Hepatocyte (in vitro differentiated cells): ENCODE results near the gene KRTAP12-2. TPM values are rescaled to one million over a fixed set of nuclear protein-coding genes. Genes with fewer than 3 reads are reported as not detected.
"Not testable (repeated sequence)": the region's sequence is repeated elsewhere in the genome, so short reads cannot be mapped to it uniquely, and the experiment has no call there.

Experiments
- DNase-seq: peaks from one replicate; pipeline ENCODE4 v3.0.0-alpha.2; 2016; ENCODE audit warnings: low spot score
- H2AFZ ChIP-seq: fragments of 200-600 bp; sonication (generic); 2 replicates; pipeline ENCODE4 v1.6.0; 2016; ENCODE audit warnings: antibody characterized with exemption, mild to moderate bottlenecking
- H3K27ac ChIP-seq: fragments of 200-600 bp; sonication (generic); 2 replicates; pipeline ENCODE4 v1.5.1; 2016; ENCODE audit warnings: mild to moderate bottlenecking
- H3K27me3 ChIP-seq: fragments of 200-600 bp; sonication (generic); 2 replicates; pipeline ENCODE4 v1.6.1; 2016
- H3K36me3 ChIP-seq: fragments of 200-600 bp; sonication (generic); replicated peaks from 2 replicates; pipeline ENCODE4 v1.5.1; 2016; ENCODE audit warnings: low read depth; ENCODE audit not compliant: insufficient read depth
- H3K4me1 ChIP-seq: fragments of 200-600 bp; sonication (generic); 2 replicates; pipeline ENCODE4 v1.5.1; 2016; ENCODE audit warnings: mild to moderate bottlenecking, moderate library complexity; ENCODE audit not compliant: insufficient read depth
- H3K4me2 ChIP-seq: fragments of 200-600 bp; sonication (generic); 2 replicates; pipeline ENCODE4 v1.6.0; 2016
- H3K4me3 ChIP-seq: fragments of 200-600 bp; sonication (generic); 2 replicates; pipeline ENCODE4 v1.5.1; 2016; ENCODE audit warnings: mild to moderate bottlenecking
- H3K79me2 ChIP-seq: fragments of 200-600 bp; sonication (generic); 2 replicates; pipeline ENCODE4 v1.6.0; 2017; ENCODE audit warnings: mild to moderate bottlenecking
- H3K9me2 ChIP-seq: fragments of 200-600 bp; sonication (generic); replicated peaks from 2 replicates; pipeline ENCODE4 v1.6.0; 2017; ENCODE audit warnings: mild to moderate bottlenecking; ENCODE audit not compliant: insufficient read depth
- H3K9me3 ChIP-seq: fragments of 200-600 bp; sonication (generic); 2 replicates; pipeline ENCODE4 v1.5.1; 2016; ENCODE audit warnings: low read depth, mild to moderate bottlenecking
- H4K20me1 ChIP-seq: fragments of 200-600 bp; sonication (generic); 2 replicates; pipeline ENCODE4 v1.6.0; 2016; ENCODE audit warnings: mild to moderate bottlenecking; ENCODE audit not compliant: insufficient read depth, poor library complexity, severe bottlenecking
- EZH2 ChIP-seq: fragments of 200-600 bp; sonication (generic); IDR thresholded peaks from 2 replicates; pipeline ENCODE4 v1.6.1; 2016; ENCODE audit warnings: antibody characterized with exemption, mild to moderate bottlenecking, borderline replicate concordance
- EZH2phosphoT487 ChIP-seq: fragments of 200-600 bp; sonication (generic); IDR thresholded peaks from one replicate; pipeline ENCODE4 v1.6.1; 2018; ENCODE audit warnings: antibody characterized with exemption, mild to moderate bottlenecking, low read depth, moderate library complexity; ENCODE audit not compliant: unreplicated experiment, severe bottlenecking
- WGBS: methylation state at CpG from one replicate; pipeline ENCODE4 v1.1.6; 2016; ENCODE audit warnings: low lambda C conversion rate; ENCODE audit errors: missing lambda C conversion rate; 5-methylcytosine and 5-hydroxymethylcytosine counted together
- polyA plus RNA-seq: library from polyadenylated mRNA; unstranded; fragments of >200 nt; fragmentation: Nextera tagmentation; extraction: Ambion mirVana; gene quantifications from 2 replicates; pipeline ENCODE4 v1.2.1, GENCODE V29; 2016
- total RNA-seq: library from RNA; depleted of rRNA; stranded (reverse); fragments of >200 nt; gene quantifications from 2 replicates; pipeline ENCODE4 v1.2.3, GENCODE V29; 2014
- TF ChIP-seq, protein P1 (sequence below): fragments of 200-600 bp; sonication (generic); IDR thresholded peaks from 2 replicates; pipeline ENCODE4 v1.5.1; 2016; ENCODE audit warnings: antibody characterized with exemption, mild to moderate bottlenecking; ENCODE audit not compliant: poor library complexity

KRTAP12-2 gene
- total and polyA plus RNA-seq, 2 experiments from 2014 or later = not detected

DNA sequence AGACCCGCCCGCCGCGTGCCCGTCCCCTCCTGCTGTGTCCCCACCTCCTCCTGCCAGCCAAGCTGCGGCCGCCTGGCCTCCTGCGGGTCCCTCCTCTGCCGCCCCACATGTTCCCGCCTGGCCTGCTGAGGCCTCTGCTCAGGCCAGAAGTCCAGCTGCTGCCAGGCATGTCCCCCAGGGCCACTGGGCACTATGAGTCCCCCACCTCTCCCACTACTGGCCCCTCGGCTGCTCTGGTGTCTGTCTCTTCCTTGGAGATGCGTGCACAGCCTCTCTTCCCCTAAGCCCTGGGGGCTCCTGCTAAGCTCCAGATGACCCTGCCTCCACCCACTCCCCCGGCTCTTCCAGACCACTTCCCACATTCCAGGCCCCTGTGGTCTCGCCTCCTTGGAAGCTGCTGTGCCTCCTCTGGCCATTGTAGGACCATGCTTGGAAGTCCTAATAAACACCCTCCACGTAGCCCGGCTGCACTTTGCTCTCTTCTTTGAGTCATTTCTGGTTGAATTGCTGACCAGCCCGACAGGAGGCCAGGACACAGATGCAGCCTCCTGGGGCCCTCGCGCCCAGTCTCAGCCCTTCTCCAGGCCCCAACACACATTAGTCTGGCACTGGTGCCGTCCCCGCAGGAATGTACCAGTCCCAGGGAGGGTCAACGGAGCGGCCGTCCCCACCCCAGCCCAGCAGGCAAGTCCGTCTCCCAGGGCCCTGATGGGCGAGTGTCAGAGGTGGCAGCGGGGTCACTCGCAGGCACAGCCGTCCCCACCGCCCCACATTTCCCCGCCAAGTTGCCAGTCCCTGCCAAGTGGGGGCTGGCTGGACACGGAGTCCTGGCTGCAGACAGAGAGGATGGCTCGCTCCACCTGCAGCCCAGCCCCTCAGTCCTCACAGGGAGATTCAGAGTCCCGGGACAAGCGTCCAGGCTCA is 31.3 kb upstream of the KRTAP12-2 start:
- Histone ChIP-seq H3K36me3 (no peaks in the 10 kb centered on the region), H3K9me3 (peaks cover 6% of the 10 kb centered on the region), H4K20me1 (no peaks in the 10 kb centered on the region), H2AFZ (no peak overlapping the region), H3K9me2 (no peaks in the 10 kb centered on the region), H3K4me1 (peaks cover 3% of the 10 kb centered on the region), H3K79me2 (no peaks in the 10 kb centered on the region), H3K27ac (no peak overlapping the region), H3K4me2 (no peak overlapping the region), H3K4me3 (no peak overlapping the region), H3K27me3 (peaks cover 26% of the 10 kb centered on the region)
- DNase-seq = peak; percentile 50
- WGBS = 50% methylated on average over 17 of the region's 35 CpGs
- TF ChIP-seq, protein P1, sequence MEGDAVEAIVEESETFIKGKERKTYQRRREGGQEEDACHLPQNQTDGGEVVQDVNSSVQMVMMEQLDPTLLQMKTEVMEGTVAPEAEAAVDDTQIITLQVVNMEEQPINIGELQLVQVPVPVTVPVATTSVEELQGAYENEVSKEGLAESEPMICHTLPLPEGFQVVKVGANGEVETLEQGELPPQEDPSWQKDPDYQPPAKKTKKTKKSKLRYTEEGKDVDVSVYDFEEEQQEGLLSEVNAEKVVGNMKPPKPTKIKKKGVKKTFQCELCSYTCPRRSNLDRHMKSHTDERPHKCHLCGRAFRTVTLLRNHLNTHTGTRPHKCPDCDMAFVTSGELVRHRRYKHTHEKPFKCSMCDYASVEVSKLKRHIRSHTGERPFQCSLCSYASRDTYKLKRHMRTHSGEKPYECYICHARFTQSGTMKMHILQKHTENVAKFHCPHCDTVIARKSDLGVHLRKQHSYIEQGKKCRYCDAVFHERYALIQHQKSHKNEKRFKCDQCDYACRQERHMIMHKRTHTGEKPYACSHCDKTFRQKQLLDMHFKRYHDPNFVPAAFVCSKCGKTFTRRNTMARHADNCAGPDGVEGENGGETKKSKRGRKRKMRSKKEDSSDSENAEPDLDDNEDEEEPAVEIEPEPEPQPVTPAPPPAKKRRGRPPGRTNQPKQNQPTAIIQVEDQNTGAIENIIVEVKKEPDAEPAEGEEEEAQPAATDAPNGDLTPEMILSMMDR = no peak
- TF ChIP-seq EZH2 (no peak), EZH2phosphoT487 (no peak)

DNA sequence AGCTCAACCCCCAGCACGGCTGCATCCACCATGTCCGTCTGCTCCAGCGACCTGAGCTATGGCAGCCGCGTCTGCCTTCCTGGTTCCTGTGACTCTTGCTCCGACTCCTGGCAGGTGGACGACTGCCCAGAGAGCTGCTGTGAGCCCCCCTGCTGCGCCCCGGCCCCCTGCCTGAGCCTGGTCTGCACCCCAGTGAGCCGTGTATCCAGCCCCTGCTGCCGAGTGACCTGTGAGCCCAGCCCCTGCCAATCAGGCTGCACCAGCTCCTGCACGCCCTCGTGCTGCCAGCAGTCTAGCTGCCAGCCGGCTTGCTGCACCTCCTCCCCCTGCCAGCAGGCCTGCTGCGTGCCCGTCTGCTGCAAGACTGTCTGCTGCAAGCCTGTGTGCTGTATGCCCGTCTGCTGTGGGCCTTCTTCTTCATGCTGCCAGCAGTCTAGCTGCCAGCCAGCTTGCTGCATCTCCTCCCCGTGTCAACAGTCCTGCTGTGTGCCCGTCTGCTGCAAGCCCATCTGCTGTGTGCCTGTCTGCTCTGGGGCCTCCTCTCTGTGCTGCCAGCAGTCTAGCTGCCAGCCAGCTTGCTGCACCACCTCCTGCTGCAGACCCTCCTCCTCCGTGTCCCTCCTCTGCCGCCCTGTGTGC is 30.6 kb upstream of the KRTAP12-2 start, which contains the start of gene KRTAP10-12:
KRTAP10-12 (plus strand) TSS at position 1 of the 639 bp plus-strand sequence; CDS start at position 31, 30 bp downstream.
- H3K4me2 ChIP-seq, H3K36me3 ChIP-seq, H3K9me3 ChIP-seq, H3K4me3 ChIP-seq, H3K9me2 ChIP-seq, DNase-seq, H3K79me2 ChIP-seq, H4K20me1 ChIP-seq, H2AFZ ChIP-seq, H3K4me1 ChIP-seq, H3K27ac ChIP-seq: not testable (repeated sequence)
- WGBS = 69% methylated on average over 14 of the region's 21 CpGs
- peaks cover 24% of the 10 kb centered on the region for H3K27me3 ChIP-seq

DNA sequence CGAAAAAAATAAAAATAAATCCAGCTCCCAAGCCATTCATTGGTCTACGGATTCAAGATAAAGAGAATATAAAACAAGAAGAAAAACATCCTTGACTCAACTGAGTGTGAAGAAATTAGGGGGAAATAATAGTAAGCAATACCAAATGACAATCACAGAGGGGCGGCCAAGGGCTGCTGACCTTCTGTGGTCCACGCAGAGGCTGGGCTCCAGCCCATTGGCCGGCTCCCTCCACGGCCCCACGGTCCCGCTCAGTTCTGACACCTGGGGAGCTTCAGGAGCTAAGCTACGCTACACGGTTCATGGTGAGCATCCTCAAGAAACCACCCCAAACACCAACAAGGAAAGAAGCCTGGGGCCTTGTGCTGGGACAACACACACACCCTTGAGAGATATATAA is 29.8 kb upstream of the KRTAP12-2 start:
- Histone ChIP-seq H3K27me3 (peaks cover 20% of the 10 kb centered on the region), H3K4me2 (no peak overlapping the region), H3K9me3 (peaks cover 8% of the 10 kb centered on the region), H2AFZ (no peak overlapping the region), H3K4me1 (peaks cover 3% of the 10 kb centered on the region), H3K4me3 (no peak overlapping the region), H3K79me2 (no peaks in the 10 kb centered on the region), H3K27ac (no peak overlapping the region), H4K20me1 (no peaks in the 10 kb centered on the region), H3K9me2 (no peaks in the 10 kb centered on the region), H3K36me3 (no peaks in the 10 kb centered on the region)
- no peak for DNase-seq
- 80% methylated on average over 10 of the region's 10 CpGs for WGBS
- TF ChIP-seq, protein P1 = no peak
- no peak for TF ChIP-seq EZH2phosphoT487
- TF ChIP-seq EZH2 = no peak

DNA sequence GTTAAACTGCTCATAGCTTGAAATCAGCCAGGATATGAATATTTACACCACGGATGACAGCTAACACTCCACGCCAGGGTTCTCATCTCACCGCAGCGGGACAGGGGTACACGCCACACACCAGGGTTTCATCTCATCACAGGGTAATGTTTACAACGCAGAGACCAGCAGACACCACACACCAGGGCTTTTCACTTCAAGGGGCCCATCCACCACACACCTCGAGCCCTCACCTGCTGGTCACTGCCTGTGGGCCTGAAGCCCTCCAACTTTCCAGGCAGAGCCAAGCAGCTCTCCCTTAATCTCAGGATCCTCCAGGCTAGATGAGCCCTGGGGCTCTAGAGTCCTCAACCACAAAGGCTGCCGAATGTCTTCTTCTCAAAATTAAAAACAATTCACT is 28.9 kb upstream of the KRTAP12-2 start:
- H3K27ac ChIP-seq = no peak overlapping the region
- TF ChIP-seq, protein P1 = no peak
- TF ChIP-seq EZH2phosphoT487 (no peak), EZH2 (no peak)
- no peak for DNase-seq
- H2AFZ ChIP-seq = no peak overlapping the region
- H3K4me3 ChIP-seq = no peak overlapping the region
- no peaks in the 10 kb centered on the region for H3K9me2 ChIP-seq
- no peaks in the 10 kb centered on the region for H3K36me3 ChIP-seq
- H3K4me1 ChIP-seq = peaks cover 3% of the 10 kb centered on the region
- 88% methylated on average over 8 of the region's 8 CpGs for WGBS
- peaks cover 16% of the 10 kb centered on the region for H3K27me3 ChIP-seq
- peaks cover 8% of the 10 kb centered on the region for H3K9me3 ChIP-seq
- no peaks in the 10 kb centered on the region for H3K79me2 ChIP-seq
- no peak overlapping the region for H3K4me2 ChIP-seq
- no peaks in the 10 kb centered on the region for H4K20me1 ChIP-seq
